Loucy (cell line): ENCODE results near the gene NOL12.

ENCODE experiments used
- CTCF ChIP-seq: fragments of 200-600 bp; sonication (generic); conservative IDR thresholded peaks from 2 replicates; pipeline ENCODE4 v1.5.1; 2014; ENCODE audit warnings: mild to moderate bottlenecking, antibody characterized with exemption, low read length
- EZH2phosphoT487 ChIP-seq: fragments of 200-600 bp; IDR thresholded peaks from 2 replicates; pipeline ENCODE4 v1.6.1; 2018; ENCODE audit warnings: antibody characterized with exemption, mild to moderate bottlenecking, moderate library complexity, borderline replicate concordance

DNA sequence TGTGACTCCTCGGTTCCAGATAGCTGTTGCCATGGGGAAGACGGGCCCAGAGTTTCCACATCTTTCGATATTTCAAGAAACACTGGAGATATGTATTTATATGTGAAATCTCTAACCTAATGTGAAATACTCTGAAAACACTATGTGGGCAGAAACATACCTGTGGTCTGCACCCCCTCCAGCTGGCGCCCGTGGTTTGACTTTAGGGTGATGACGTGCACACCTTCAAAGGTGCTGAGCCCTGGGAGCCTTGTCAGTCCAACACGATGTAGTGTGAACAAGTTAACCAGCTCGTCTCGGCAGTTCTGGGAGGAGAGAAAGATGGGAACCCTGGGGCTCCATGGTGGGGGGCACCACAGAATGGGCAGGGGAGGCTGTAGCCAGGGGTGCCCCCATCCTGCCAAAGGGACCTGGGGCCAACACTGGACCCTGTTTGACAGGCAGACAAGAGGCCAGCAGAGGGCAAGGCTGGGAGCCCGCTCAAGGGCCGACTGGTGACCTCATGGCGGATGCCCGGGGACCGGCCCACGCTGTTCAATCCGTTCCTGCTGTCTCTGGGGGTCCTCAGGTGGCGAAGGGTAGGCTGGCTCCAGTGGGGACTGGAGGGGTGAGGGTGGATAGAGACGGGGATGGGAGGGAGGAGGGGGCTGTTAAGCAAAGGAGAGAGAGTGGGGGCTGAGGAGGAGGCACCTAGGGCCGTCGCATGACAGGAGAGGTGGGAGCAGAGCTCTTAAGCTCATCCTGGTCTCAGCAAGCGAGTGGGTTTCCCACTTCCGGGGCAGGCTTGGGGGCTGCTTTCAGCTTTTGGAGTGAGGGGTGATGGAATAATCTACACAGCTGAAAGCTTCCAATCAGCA, 54.5 kb downstream of the NOL12 start:
- TF ChIP-seq CTCF (no peak), EZH2phosphoT487 (no peak)
